PC-3 (cell line): Measurements from ENCODE around the gene ZFP62. TPM values are rescaled to one million over a fixed set of nuclear protein-coding genes. Genes with fewer than 3 reads are reported as not detected.
A peak's percentile ranks its signal among the peaks of the same experiment; 100 is the strongest.

Experiments used
- ATAC-seq: fragments of 200-7000 bp; cut with Tn5 transposase; 2 replicates; pipeline ENCODE4 v1.9.1; 2020; ENCODE audit warnings: mild to moderate bottlenecking, moderate library complexity
- BruUV-seq: library from RNA; stranded (reverse); fragments of 400-500 nt; replicated peaks from 2 replicates; lab custom pipeline; 2021; lab: Mats Ljungman, UMichigan
- CTCF ChIA-PET: fragments of 300-600 bp; sonication (Branson Sonifier 250); formaldehyde crosslinking; loops from one replicate; lab custom pipeline; 2022; ENCODE audit warnings: antibody characterized with exemption; lab: Charles Lee
- POLR2A ChIA-PET: fragments of 300-600 bp; sonication (Branson Sonifier 250); formaldehyde crosslinking; loops from one replicate; lab custom pipeline; 2022; ENCODE audit warnings: antibody characterized with exemption; ENCODE audit not compliant: unreplicated experiment; lab: Charles Lee
- DNase-seq: peaks from one replicate; pipeline ENCODE4 v3.0.0-alpha.2; 2015
- H2AFZ ChIP-seq: fragments of 300-600 bp; sonication (generic); 2 replicates; pipeline ENCODE4 v1.6.0; 2016; ENCODE audit warnings: antibody characterized with exemption, low read length
- H3F3A ChIP-seq: fragments of 300-600 bp; sonication (generic); one replicate; pipeline ENCODE4 v1.6.0; 2017; ENCODE audit warnings: antibody characterized with exemption, low read length, control low read depth, mild to moderate bottlenecking; ENCODE audit not compliant: unreplicated experiment
- H3K27ac ChIP-seq: fragments of 300-600 bp; sonication (generic); 2 replicates; pipeline ENCODE4 v1.5.1; 2016; ENCODE audit warnings: mild to moderate bottlenecking, low read length
- H3K27me3 ChIP-seq: fragments of 300-600 bp; sonication (generic); 2 replicates; pipeline ENCODE4 v1.6.1; 2016; ENCODE audit warnings: low read length, mixed read lengths
- H3K36me3 ChIP-seq: fragments of 300-600 bp; sonication (generic); 2 replicates; pipeline ENCODE4 v1.6.1; 2016; ENCODE audit warnings: low read depth, mixed run types, low read length, mixed read lengths
- H3K4me1 ChIP-seq: fragments of 300-600 bp; sonication (generic); 2 replicates; pipeline ENCODE4 v1.5.1; 2016; ENCODE audit warnings: low read length; ENCODE audit not compliant: insufficient read depth
- H3K4me2 ChIP-seq: fragments of 300-600 bp; sonication (generic); 2 replicates; pipeline ENCODE4 v1.6.0; 2016; ENCODE audit warnings: low read length
- H3K4me3 ChIP-seq: fragments of 300-600 bp; sonication (generic); 2 replicates; pipeline ENCODE4 v1.5.1; 2016; ENCODE audit warnings: mild to moderate bottlenecking, low read length, mixed read lengths
- H3K79me2 ChIP-seq: fragments of 300-600 bp; sonication (generic); 2 replicates; pipeline ENCODE4 v1.6.1; 2017; ENCODE audit warnings: low read length, mixed read lengths
- H3K9ac ChIP-seq: fragments of 300-600 bp; sonication (generic); 2 replicates; pipeline ENCODE4 v1.6.0; 2016; ENCODE audit warnings: mild to moderate bottlenecking, low read length
- H3K9me2 ChIP-seq: fragments of 300-600 bp; sonication (generic); replicated peaks from 2 replicates; pipeline ENCODE4 v1.6.1; 2016; ENCODE audit warnings: mixed run types, low read length, mixed read lengths
- H3K9me3 ChIP-seq: fragments of 300-600 bp; sonication (generic); 2 replicates; pipeline ENCODE4 v1.6.1; 2016; ENCODE audit warnings: low read length, mixed read lengths
- H4K20me1 ChIP-seq: fragments of 300-600 bp; sonication (generic); 2 replicates; pipeline ENCODE4 v1.6.1; 2016; ENCODE audit warnings: low read length, mixed read lengths
- CTCF ChIP-seq: fragments of 300-600 bp; sonication (generic); conservative IDR thresholded peaks from 2 replicates; pipeline ENCODE4 v1.5.1; 2017; ENCODE audit warnings: antibody characterized with exemption, low read depth, mild to moderate bottlenecking, low read length
- EZH2 ChIP-seq: fragments of 300-600 bp; sonication (generic); IDR thresholded peaks from one replicate; pipeline ENCODE4 v1.6.1; 2017; ENCODE audit warnings: antibody characterized with exemption, mild to moderate bottlenecking, low read length; ENCODE audit not compliant: unreplicated experiment
- EZH2phosphoT487 ChIP-seq: fragments of 300-600 bp; sonication (generic); IDR thresholded peaks from 2 replicates; pipeline ENCODE4 v1.6.1; 2018; ENCODE audit warnings: mild to moderate bottlenecking, antibody characterized with exemption, low read length, borderline replicate concordance
- intact Hi-C: fragments of 100-400 bp; cut with micrococcal nuclease; formaldehyde crosslinking; loops from 2 replicates; pipeline ENCODE4 v1.9.0; 2023
- total RNA-seq: library from RNA; depleted of rRNA; stranded (reverse); fragments of >200 nt; gene quantifications from 2 replicates; pipeline ENCODE4 v1.2.3, GENCODE V29; 2014

Gene ZFP62
- total RNA-seq, 1 experiment from 2014 or later, result 24.3 TPM

DNA sequence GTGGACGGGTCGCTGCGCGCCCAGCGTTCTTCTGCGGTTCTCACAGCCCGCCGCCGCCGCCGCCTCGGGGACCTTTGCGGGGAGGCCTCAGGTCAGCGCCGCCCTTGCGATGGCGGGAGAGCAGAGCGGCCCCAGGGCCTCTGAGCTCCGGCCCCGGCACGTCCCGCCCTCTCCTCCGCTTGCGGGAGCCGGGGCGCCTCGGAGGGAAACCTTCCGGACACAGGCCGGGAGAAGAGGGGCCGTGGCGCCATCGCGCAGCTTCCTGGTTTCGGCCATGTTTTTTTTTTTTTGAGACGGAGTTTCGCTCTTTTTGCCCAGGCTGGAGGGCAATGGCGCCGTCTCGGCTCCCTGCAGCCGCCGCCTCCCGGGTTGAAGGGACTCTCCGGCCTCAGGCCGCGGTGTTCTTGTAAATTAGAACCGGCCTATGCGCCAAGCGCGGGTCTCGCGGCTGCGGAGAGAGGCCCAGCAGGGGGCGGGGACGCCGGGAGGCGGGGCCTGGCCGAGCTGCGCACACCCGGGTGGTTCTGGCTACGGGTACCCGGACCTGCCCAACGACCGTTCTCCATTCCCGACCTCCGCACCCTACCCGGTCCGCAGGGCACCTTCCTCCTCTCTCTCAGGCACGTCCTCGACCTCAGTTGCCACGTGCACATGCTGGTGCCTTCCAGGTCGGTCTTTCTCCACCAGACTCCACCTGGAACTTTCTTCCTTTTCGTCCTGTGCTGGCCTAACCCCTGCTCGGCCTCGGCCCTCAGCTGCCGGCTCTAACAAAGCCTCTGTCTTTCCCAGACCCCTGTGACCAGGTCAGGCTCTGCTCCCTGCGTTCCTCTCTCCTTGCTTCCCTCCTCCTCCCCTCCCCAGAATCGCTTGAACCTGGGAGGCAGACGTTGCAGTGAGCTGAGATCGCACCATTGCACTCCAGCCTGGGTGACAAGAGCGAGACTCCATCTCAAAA is 29.7 kb downstream of the ZFP62 start:
- peak overlapping the region; percentile 97 for H2AFZ ChIP-seq
- CTCF ChIA-PET, result interaction anchor here (0.6 to 1.1 kb wide), 4 partner anchors 18 to 47 kb away, joined by 3 to 5 read pairs (median 3); no protein-coding TSS in a partner anchor
- H3K9me2 ChIP-seq, result no peaks in the 10 kb centered on the region
- no peaks in the 10 kb centered on the region for H3K27me3 ChIP-seq
- peak overlapping the region; percentile 91 for H3K4me2 ChIP-seq
- peaks cover 22% of the 10 kb centered on the region for H3K4me1 ChIP-seq
- peak overlapping the region; percentile 77 for H3K4me3 ChIP-seq
- no peaks in the 10 kb centered on the region for H4K20me1 ChIP-seq
- intact Hi-C loops, result loop anchor here (1.0 kb wide), 2 partner anchors 21 to 30 kb away; partner anchors contain the start of gene ZFP62
- peak overlapping the region; percentile 94 for H3K9ac ChIP-seq
- peak overlapping the region; percentile 65 for H3K27ac ChIP-seq
- TSS peak; percentile 62 for BruUV-seq
- H3F3A ChIP-seq, result peaks cover 3% of the 10 kb centered on the region
- H3K79me2 ChIP-seq, result peaks cover 26% of the 10 kb centered on the region
- DNase-seq (peak; percentile 80), ATAC-seq (peak; percentile 96)
- H3K9me3 ChIP-seq, result peaks cover 8% of the 10 kb centered on the region; the same call in 1 of the 2 replicates
- no peak for TF ChIP-seq EZH2phosphoT487
- no peak for TF ChIP-seq EZH2
- no peak for TF ChIP-seq CTCF
- H3K36me3 ChIP-seq, result peaks cover 14% of the 10 kb centered on the region; the same call in 1 of the 2 replicates
- POLR2A ChIA-PET, result interaction anchor here (0.7 kb wide), 1 partner anchor 14 kb away, joined by 6 read pairs; no protein-coding TSS in a partner anchor

DNA sequence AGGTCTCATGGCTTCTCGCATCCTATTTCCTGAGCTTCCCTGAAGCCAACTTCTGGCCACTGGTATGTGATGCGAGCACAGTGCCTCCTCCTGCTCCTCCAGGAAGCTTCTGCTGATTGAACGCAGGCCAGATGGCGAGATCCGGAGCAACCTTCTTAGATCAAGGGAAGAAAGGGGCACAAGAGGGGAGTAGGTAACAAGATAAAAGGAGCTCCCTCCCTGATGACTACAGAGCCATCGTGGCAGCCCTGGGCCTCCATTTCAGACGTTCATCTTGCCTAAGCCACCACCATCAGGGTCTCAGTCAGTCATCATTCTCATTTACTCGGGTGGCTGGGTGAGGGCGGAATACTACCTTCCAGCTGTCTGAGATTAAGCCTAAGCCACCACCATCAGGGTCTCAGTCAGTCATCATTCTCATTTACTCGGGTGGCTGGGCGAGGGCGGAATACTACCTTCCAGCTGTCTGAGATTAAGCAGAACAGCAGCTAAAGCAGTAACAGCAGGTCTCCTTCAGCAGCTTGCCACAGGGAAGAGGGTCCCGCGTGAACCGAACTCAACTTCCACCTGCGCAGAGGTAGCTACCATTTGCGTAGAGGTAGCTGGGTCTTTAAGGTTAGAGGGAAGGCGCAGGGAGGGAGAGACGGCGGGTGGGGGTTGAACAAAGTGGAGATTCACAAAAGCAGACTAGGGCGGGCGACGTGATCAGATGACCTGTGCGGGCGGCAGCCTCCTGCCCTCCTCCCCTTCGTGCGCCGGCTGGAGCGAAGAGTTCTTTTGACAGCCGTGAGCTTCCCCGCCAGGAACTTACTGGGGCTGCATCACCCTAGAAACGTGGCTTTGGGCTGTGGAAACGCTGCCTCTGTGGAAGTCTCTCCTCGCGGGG is 30.6 kb downstream of the ZFP62 start:
- Histone ChIP-seq H3K4me2 (peak overlapping the region; percentile 91), H3K9me3 (peaks cover 8% of the 10 kb centered on the region; the same call in 1 of the 2 replicates), H3K36me3 (peaks cover 14% of the 10 kb centered on the region; the same call in 1 of the 2 replicates), H3F3A (peaks cover 5% of the 10 kb centered on the region), H3K9ac (peak overlapping the region; percentile 94), H2AFZ (peak overlapping the region; percentile 97), H3K4me3 (peak overlapping the region; percentile 77), H4K20me1 (no peaks in the 10 kb centered on the region), H3K27ac (peak overlapping the region; percentile 65), H3K27me3 (no peaks in the 10 kb centered on the region), H3K9me2 (no peaks in the 10 kb centered on the region), H3K79me2 (peaks cover 26% of the 10 kb centered on the region), H3K4me1 (peaks cover 30% of the 10 kb centered on the region)
- no TSS peak for BruUV-seq
- CTCF ChIA-PET, result interaction anchor here (0.6 to 1.1 kb wide), 3 partner anchors 19 to 46 kb away, joined by 3 to 5 read pairs (median 3); no protein-coding TSS in a partner anchor
- peak; percentile 35 for DNase-seq
- POLR2A ChIA-PET, result no interaction called here
- intact Hi-C loops, result loop anchor here (1.0 kb wide), 2 partner anchors 20 to 31 kb away; partner anchors contain the start of gene ZFP62
- TF ChIP-seq EZH2 (no peak), EZH2phosphoT487 (no peak), CTCF (no peak)
- ATAC-seq, result peak; percentile 14
